ENCODE results near the gene RRP36.

Gene RRP36, protein sequence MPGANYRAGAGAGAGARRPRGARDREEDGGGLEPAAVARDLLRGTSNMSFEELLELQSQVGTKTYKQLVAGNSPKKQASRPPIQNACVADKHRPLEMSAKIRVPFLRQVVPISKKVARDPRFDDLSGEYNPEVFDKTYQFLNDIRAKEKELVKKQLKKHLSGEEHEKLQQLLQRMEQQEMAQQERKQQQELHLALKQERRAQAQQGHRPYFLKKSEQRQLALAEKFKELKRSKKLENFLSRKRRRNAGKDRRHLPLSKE

GRCh38 chr6:43021270-43022047 is at the start of gene RRP36:
RRP36 (plus strand) TSS chr6:43021623; CDS start chr6:43021655, 32 bp downstream.
- Mint-ChIP-seq H3K27ac (peak within 1 kb of the TSS; percentile 95), H3K27me3 (no peaks in the 10 kb centered on the region), H3K4me1 (ENCODE audit: low read depth) (peaks cover 34% of the 10 kb centered on the region), H3K4me3 (peak within 1 kb of the TSS; percentile 98), H3K9me3 (ENCODE audit: low read depth) (no peaks in the 10 kb centered on the region), H3K36me3 (peaks cover 4% of the 10 kb centered on the region)

GRCh38 chr6:42971746-42972327 is 49.6 kb upstream of the RRP36 start:
- H3K27me3 Mint-ChIP-seq: no peaks in the 10 kb centered on the region
- H3K4me1 Mint-ChIP-seq (ENCODE audit: low read depth): peaks cover 27% of the 10 kb centered on the region
- H3K4me3 Mint-ChIP-seq: no peak overlapping the region
- H3K9me3 Mint-ChIP-seq (ENCODE audit: low read depth): no peaks in the 10 kb centered on the region
- H3K36me3 Mint-ChIP-seq: peaks cover 5% of the 10 kb centered on the region
- H3K27ac Mint-ChIP-seq: no peak overlapping the region

DNA sequence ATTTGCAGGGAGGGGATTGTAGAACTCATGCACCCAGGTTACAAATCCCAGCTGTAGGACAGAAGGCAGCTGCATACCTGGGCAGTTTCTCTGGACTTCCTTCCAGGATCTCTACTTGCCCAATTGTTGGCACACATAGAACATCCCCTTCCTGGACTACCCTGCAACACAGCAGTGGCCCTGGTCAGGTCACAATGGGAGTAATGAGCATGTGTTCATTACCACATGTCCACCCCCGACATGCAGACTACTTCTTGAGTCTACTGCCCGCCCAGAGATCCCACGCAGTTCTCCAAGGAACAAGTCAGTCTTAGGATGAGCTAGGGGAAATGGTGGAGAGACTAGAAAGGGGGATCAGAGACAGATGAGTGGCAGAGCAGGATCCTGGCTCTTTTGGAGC is 47.5 kb upstream of the RRP36 start:
- H3K27ac Mint-ChIP-seq: peak overlapping the region; percentile 75

GRCh38 chr6:42974919-42975505 is 46.4 kb upstream of the RRP36 start:
- Mint-ChIP-seq H3K9me3 (ENCODE audit: low read depth) (no peaks in the 10 kb centered on the region), H3K4me1 (ENCODE audit: low read depth) (peaks cover 45% of the 10 kb centered on the region), H3K4me3 (peak overlapping the region; percentile 38), H3K27ac (peak overlapping the region; percentile 82), H3K36me3 (peaks cover 5% of the 10 kb centered on the region), H3K27me3 (no peaks in the 10 kb centered on the region)

More for the DNA sequence above, 47.5 kb upstream of the RRP36 start:
- Mint-ChIP-seq H3K4me1 (ENCODE audit: low read depth) (peaks cover 35% of the 10 kb centered on the region), H3K4me3 (no peak overlapping the region), H3K9me3 (ENCODE audit: low read depth) (no peaks in the 10 kb centered on the region), H3K36me3 (peaks cover 7% of the 10 kb centered on the region), H3K27me3 (no peaks in the 10 kb centered on the region)

DNA sequence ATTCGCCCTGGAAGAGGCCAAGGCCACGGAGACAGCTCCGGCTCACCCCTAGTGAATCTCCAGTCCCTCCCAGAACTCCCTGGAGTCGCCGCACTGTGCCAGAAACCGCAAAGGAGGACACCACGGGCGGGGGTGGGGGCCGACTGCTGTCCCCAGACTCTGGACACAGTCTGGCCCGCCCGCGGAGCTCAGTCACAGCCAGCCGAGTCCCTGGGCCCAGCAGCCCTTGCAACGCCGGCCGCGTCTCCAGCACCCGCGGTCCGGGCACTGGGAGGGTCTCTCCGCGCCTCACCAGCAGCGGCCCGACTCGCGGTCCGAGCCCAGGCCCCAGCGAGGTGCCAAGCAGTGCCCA is 43.0 kb upstream of the RRP36 start:
- H3K27ac Mint-ChIP-seq: peak overlapping the region; percentile 84
- peaks cover 5% of the 10 kb centered on the region for H3K36me3 Mint-ChIP-seq
- no peaks in the 10 kb centered on the region for H3K9me3 Mint-ChIP-seq (ENCODE audit: low read depth)
- peaks cover 44% of the 10 kb centered on the region for H3K4me1 Mint-ChIP-seq (ENCODE audit: low read depth)
- H3K4me3 Mint-ChIP-seq: peak overlapping the region; percentile 88
- H3K27me3 Mint-ChIP-seq: no peaks in the 10 kb centered on the region

GRCh38 chr6:42978839-42979522 is 42.4 kb upstream of the RRP36 start, which contains the start of gene PEX6:
PEX6 (minus strand) TSS chr6:42979181; CDS start chr6:42979150, 31 bp downstream.
- Mint-ChIP-seq H3K4me1 (ENCODE audit: low read depth) (peaks cover 48% of the 10 kb centered on the region), H3K4me3 (peak within 1 kb of the TSS; percentile 92)

GRCh38 chr6:42979523-42980177 is 41.8 kb upstream of the RRP36 start:
- Mint-ChIP-seq H3K27me3 (no peaks in the 10 kb centered on the region), H3K27ac (peak overlapping the region; percentile 98), H3K4me3 (peak overlapping the region; percentile 92), H3K9me3 (ENCODE audit: low read depth) (no peaks in the 10 kb centered on the region), H3K36me3 (peaks cover 3% of the 10 kb centered on the region), H3K4me1 (ENCODE audit: low read depth) (peaks cover 49% of the 10 kb centered on the region)

More at GRCh38 chr6:42978839-42979522, 42.4 kb upstream of the RRP36 start, which contains the start of gene PEX6:
- Mint-ChIP-seq H3K36me3 (peaks cover 3% of the 10 kb centered on the region), H3K9me3 (ENCODE audit: low read depth) (no peaks in the 10 kb centered on the region), H3K27me3 (no peaks in the 10 kb centered on the region), H3K27ac (peak within 1 kb of the TSS; percentile 98)

GRCh38 chr6:42981836-42982235 is 39.6 kb upstream of the RRP36 start:
- peaks cover 53% of the 10 kb centered on the region for H3K4me1 Mint-ChIP-seq (ENCODE audit: low read depth)
- peaks cover 2% of the 10 kb centered on the region for H3K36me3 Mint-ChIP-seq
- H3K27me3 Mint-ChIP-seq: no peaks in the 10 kb centered on the region
- no peak overlapping the region for H3K4me3 Mint-ChIP-seq
- peak overlapping the region; percentile 29 for H3K27ac Mint-ChIP-seq
- H3K9me3 Mint-ChIP-seq (ENCODE audit: low read depth): no peaks in the 10 kb centered on the region

- Mint-ChIP-seq H3K36me3 (no peaks in the 10 kb centered on the region), H3K4me1 (ENCODE audit: low read depth) (peaks cover 61% of the 10 kb centered on the region), H3K27me3 (no peaks in the 10 kb centered on the region), H3K27ac (peak within 1 kb of the TSS; percentile 89), H3K9me3 (ENCODE audit: low read depth) (no peaks in the 10 kb centered on the region), H3K4me3 (peak within 1 kb of the TSS; percentile 93)
Observed at GRCh38 chr6:42984001-42984923, 37.2 kb upstream of the RRP36 start, which contains the start of gene PPP2R5D. PPP2R5D (plus strand) TSS chr6:42984570; CDS start chr6:42984678, 108 bp downstream.

DNA sequence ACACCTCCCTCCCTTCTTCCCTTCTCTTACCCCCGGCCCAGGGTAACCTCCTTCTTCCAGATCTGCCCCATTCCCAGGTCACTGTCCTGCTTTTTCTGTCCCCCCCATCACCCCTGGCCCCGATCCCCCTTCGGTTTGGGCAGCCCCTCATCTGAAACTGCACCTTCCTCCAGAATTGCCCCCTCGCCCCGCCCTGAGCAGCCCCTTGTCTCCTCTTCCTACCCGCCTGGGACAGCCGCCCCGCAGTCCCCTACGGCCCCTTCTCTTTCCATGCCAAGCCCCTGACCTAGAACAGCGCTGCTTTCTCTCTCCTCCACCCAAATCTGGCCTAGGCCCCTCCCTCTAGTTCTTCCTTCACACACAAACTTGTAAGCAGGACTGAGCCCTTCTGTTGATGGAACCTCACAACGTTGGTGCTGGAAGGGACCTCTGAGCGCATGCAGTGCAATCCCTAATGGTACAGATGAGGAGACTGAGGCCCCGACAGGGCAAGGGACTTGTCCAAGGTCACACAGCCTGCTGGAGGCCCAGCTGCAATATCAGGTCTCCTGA is 36.4 kb upstream of the RRP36 start:
- Mint-ChIP-seq H3K27ac (peak overlapping the region; percentile 81), H3K27me3 (no peaks in the 10 kb centered on the region), H3K36me3 (no peaks in the 10 kb centered on the region), H3K9me3 (ENCODE audit: low read depth) (no peaks in the 10 kb centered on the region), H3K4me1 (ENCODE audit: low read depth) (peaks cover 53% of the 10 kb centered on the region), H3K4me3 (peak overlapping the region; percentile 93)

- Mint-ChIP-seq H3K4me1 (ENCODE audit: low read depth) (peaks cover 49% of the 10 kb centered on the region), H3K9me3 (ENCODE audit: low read depth) (no peaks in the 10 kb centered on the region), H3K36me3 (no peaks in the 10 kb centered on the region), H3K27ac (no peak overlapping the region), H3K4me3 (peak overlapping the region; percentile 14), H3K27me3 (no peaks in the 10 kb centered on the region)
Observed at GRCh38 chr6:42987533-42988451, 33.6 kb upstream of the RRP36 start.

GRCh38 chr6:42988486-42989020 is 32.9 kb upstream of the RRP36 start:
- H3K4me3 Mint-ChIP-seq: no peak overlapping the region
- H3K36me3 Mint-ChIP-seq: peaks cover 2% of the 10 kb centered on the region
- H3K27me3 Mint-ChIP-seq: no peaks in the 10 kb centered on the region
- no peak overlapping the region for H3K27ac Mint-ChIP-seq
- no peaks in the 10 kb centered on the region for H3K9me3 Mint-ChIP-seq (ENCODE audit: low read depth)
- H3K4me1 Mint-ChIP-seq (ENCODE audit: low read depth): peaks cover 51% of the 10 kb centered on the region

Measured in activated naive CD8-positive, alpha-beta T cell (primary cell).